ENCODE measurements around the gene PCNT. TPM values are rescaled to one million over a fixed set of nuclear protein-coding genes. Genes with fewer than 3 reads are reported as not detected.

The PCNT gene
- total and polyA plus RNA-seq, 2 of the 4 experiments (the other 2 are of a cell fraction): 10.0 to 19.4 TPM

DNA sequence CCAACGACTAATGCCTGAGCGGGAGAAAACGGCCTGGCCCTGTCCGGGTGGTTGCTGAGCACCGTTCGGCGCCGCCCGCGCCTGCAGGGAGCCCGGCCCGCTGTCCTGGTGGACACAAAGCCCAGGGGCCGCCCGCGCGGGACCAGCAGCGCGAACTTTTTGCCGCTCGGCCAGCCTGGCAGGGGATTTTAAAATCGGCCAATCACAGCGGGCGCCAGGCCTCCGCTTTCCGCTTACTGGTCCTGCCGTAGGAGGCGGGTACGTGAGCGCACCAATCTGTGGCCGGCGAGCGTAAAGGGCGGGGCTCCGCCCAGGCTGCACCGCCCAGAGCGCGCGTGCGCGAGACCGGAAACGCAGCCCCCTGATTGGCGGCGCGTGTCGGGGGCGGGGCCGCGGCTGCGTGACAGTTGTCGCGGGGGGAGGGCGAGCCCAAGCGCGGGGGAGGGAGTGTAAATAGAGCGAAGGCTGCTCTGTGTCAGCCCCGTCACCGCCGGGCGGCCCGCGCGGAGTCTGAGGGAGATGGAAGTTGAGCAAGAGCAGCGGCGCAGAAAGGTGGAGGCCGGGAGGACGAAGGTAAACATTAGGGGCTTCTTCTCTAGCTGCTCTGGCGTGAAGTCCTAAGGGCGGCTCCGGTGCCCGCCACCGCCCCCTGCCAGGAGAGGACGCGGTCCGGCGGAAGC, at the start of gene PCNT, which contains the start of gene C21orf58 (continued):
- TF ChIP-seq, protein P1, sequence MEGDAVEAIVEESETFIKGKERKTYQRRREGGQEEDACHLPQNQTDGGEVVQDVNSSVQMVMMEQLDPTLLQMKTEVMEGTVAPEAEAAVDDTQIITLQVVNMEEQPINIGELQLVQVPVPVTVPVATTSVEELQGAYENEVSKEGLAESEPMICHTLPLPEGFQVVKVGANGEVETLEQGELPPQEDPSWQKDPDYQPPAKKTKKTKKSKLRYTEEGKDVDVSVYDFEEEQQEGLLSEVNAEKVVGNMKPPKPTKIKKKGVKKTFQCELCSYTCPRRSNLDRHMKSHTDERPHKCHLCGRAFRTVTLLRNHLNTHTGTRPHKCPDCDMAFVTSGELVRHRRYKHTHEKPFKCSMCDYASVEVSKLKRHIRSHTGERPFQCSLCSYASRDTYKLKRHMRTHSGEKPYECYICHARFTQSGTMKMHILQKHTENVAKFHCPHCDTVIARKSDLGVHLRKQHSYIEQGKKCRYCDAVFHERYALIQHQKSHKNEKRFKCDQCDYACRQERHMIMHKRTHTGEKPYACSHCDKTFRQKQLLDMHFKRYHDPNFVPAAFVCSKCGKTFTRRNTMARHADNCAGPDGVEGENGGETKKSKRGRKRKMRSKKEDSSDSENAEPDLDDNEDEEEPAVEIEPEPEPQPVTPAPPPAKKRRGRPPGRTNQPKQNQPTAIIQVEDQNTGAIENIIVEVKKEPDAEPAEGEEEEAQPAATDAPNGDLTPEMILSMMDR (conservative IDR thresholded peaks at IDR 0.05; ENCODE audit: low read depth, low read length): no peak
- TF ChIP-seq POLR2A (IDR thresholded peaks at IDR 0.05; ENCODE audit: low read depth, low read length): peak; percentile 53; the same call in 1 of the 2 replicates
- TF ChIP-seq NFE2L2 (IDR thresholded peaks at IDR 0.05; ENCODE audit: low read depth, low read length): no peak
- TF ChIP-seq MXI1 (IDR thresholded peaks at IDR 0.05; ENCODE audit: borderline replicate concordance, low read depth, low read length): peak; percentile 34; the same call in 1 of the 2 replicates
- peak; percentile 45; the same call in 1 of the 2 replicates for TF ChIP-seq FOS (IDR thresholded peaks at IDR 0.05; ENCODE audit: low read depth, low read length)
- TF ChIP-seq, protein P2, sequence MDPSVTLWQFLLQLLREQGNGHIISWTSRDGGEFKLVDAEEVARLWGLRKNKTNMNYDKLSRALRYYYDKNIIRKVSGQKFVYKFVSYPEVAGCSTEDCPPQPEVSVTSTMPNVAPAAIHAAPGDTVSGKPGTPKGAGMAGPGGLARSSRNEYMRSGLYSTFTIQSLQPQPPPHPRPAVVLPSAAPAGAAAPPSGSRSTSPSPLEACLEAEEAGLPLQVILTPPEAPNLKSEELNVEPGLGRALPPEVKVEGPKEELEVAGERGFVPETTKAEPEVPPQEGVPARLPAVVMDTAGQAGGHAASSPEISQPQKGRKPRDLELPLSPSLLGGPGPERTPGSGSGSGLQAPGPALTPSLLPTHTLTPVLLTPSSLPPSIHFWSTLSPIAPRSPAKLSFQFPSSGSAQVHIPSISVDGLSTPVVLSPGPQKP (IDR thresholded peaks at IDR 0.05; ENCODE audit: borderline replicate concordance, low read depth, low read length): no peak
- no peak for TF ChIP-seq RCOR1 (IDR thresholded peaks at IDR 0.05; ENCODE audit: insufficient replicate concordance, low read length)
